Measurements from ENCODE around the gene TEP1.

DNA sequence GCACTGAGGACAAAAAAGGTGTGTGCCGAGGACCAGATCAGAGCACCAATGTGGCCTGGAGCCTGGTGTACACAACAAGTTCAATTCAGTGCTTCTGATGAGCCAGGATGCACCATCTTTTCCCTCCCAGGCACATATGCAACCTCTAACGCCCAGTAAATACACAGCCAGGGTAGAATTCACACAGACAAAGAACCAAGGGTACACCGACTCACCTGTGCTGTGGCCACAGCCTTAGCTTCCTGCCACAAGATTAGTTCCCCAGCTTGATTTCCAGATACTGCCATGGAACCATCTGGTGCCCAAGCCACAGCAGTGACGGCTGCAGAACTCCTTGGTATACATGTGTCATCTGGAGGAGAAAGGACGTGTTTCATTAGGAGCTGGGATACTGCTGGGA is 40.5 kb downstream of the TEP1 start:
- TF ChIP-seq, protein P1, sequence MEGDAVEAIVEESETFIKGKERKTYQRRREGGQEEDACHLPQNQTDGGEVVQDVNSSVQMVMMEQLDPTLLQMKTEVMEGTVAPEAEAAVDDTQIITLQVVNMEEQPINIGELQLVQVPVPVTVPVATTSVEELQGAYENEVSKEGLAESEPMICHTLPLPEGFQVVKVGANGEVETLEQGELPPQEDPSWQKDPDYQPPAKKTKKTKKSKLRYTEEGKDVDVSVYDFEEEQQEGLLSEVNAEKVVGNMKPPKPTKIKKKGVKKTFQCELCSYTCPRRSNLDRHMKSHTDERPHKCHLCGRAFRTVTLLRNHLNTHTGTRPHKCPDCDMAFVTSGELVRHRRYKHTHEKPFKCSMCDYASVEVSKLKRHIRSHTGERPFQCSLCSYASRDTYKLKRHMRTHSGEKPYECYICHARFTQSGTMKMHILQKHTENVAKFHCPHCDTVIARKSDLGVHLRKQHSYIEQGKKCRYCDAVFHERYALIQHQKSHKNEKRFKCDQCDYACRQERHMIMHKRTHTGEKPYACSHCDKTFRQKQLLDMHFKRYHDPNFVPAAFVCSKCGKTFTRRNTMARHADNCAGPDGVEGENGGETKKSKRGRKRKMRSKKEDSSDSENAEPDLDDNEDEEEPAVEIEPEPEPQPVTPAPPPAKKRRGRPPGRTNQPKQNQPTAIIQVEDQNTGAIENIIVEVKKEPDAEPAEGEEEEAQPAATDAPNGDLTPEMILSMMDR (IDR thresholded peaks at IDR 0.05) = no peak
- TF ChIP-seq EP300 (IDR thresholded peaks at IDR 0.05) (no peak), POLR2AphosphoS5 (IDR thresholded peaks at IDR 0.05) (no peak), POLR2A (IDR thresholded peaks at IDR 0.05; ENCODE audit: low read depth) (no peak)

Measured in esophagus muscularis mucosa (tissue), 4 donors.